NT2/D1 (cell line): ENCODE measurements around the gene CSTB.

Source experiments
- DNase-seq: peaks from one replicate; pipeline ENCODE4 v3.0.0-alpha.2; 2011; ENCODE audit warnings: low read depth, low spot score
- H3K27me3 ChIP-seq: 2 replicates; pipeline ENCODE4 v1.6.0; 2011; ENCODE audit warnings: mild to moderate bottlenecking; ENCODE audit not compliant: insufficient read length, insufficient read depth
- H3K36me3 ChIP-seq: 2 replicates; pipeline ENCODE4 v1.6.1; 2011; ENCODE audit warnings: mild to moderate bottlenecking, low read length, mixed read lengths; ENCODE audit not compliant: insufficient read depth, insufficient read length
- H3K4me1 ChIP-seq: 2 replicates; pipeline ENCODE4 v1.5.1; 2011; ENCODE audit not compliant: insufficient read depth, insufficient read length
- H3K4me3 ChIP-seq: 2 replicates; pipeline ENCODE4 v1.5.1; 2011; ENCODE audit warnings: low read depth; ENCODE audit not compliant: insufficient read length
- H3K9ac ChIP-seq: 2 replicates; pipeline ENCODE4 v1.6.0; 2011; ENCODE audit warnings: low read depth; ENCODE audit not compliant: insufficient read length
- H3K9me3 ChIP-seq: 2 replicates; pipeline ENCODE4 v1.5.1; 2011; ENCODE audit warnings: mild to moderate bottlenecking, low read length; ENCODE audit not compliant: insufficient read depth
- SUZ12 ChIP-seq: IDR thresholded peaks from 2 replicates; pipeline ENCODE4 v1.6.1; 2011; ENCODE audit not compliant: insufficient read length, insufficient read depth; ENCODE audit errors: extremely low read depth
- YY1 ChIP-seq: IDR thresholded peaks from 2 replicates; pipeline ENCODE4 v1.6.1; 2011; ENCODE audit not compliant: insufficient read length, insufficient read depth
- ZNF274 ChIP-seq: IDR thresholded peaks from 2 replicates; pipeline ENCODE4 v1.6.1; 2011; ENCODE audit warnings: mild to moderate bottlenecking, low read depth, low read length

CSTB gene

GRCh38 chr21:43757601-43758000 lies 18.5 kb downstream of the CSTB start:
- no peaks in the 10 kb centered on the region for H3K27me3 ChIP-seq
- peaks cover 9% of the 10 kb centered on the region for H3K4me1 ChIP-seq
- DNase-seq, result no peak
- TF ChIP-seq SUZ12, result no peak
- TF ChIP-seq ZNF274, result no peak
- TF ChIP-seq YY1, result no peak
- peak overlapping the region; percentile 53 for H3K9ac ChIP-seq
- H3K36me3 ChIP-seq, result peaks cover 97% of the 10 kb centered on the region
- H3K4me3 ChIP-seq, result no peak overlapping the region
- no peaks in the 10 kb centered on the region for H3K9me3 ChIP-seq

DNA sequence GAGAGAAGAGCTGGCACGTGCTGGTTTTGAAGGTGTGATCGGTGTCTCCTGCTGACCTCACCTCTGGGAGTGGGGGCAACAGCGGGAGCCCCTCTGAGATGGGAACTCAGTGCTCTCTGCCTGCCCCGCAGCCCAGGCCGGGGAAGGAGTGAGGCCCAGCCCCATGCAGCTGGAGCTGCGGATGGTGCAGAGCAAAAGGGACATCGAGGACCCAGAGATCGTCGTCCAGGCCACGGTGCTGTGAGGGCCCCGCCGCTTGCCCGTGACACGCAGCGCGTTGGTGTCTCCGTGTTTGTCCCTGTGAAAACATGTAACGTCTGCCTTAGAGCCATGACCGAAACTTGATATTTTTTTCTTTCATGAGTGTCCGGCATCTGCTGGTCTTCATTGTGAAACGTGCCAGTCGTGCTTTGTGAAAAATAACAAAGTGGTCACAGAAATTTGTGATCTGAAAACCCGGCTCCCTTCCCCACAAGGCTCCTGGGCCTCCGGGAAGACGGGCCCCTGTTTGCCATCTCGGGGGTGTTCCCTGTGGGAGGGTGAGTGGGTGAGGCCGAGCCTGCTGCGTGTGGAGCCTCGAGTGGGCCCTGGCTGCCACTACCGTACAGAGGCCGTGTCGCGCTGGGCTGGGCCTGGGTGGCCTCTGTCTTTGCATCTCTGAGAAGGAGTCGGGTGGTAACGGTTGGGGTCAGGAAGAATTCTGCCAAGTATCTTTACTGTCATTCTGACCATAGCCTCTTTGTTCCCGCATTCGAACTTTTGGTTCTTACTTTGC lies 20.1 kb downstream of the CSTB start:
- H3K27me3 ChIP-seq, result no peaks in the 10 kb centered on the region
- no peaks in the 10 kb centered on the region for H3K9me3 ChIP-seq
- peaks cover 9% of the 10 kb centered on the region for H3K4me1 ChIP-seq
- no peak overlapping the region for H3K9ac ChIP-seq
- H3K4me3 ChIP-seq, result no peak overlapping the region
- peaks cover 94% of the 10 kb centered on the region for H3K36me3 ChIP-seq
- no peak for DNase-seq
- TF ChIP-seq YY1, result no peak
- no peak for TF ChIP-seq ZNF274
- no peak for TF ChIP-seq SUZ12

- Histone ChIP-seq H3K36me3 (peaks cover 95% of the 10 kb centered on the region), H3K27me3 (no peaks in the 10 kb centered on the region), H3K4me3 (no peak overlapping the region), H3K9me3 (no peaks in the 10 kb centered on the region), H3K9ac (no peak overlapping the region), H3K4me1 (peaks cover 9% of the 10 kb centered on the region)
- TF ChIP-seq YY1 (no peak), SUZ12 (no peak), ZNF274 (no peak)
- no peak for DNase-seq
These were observed 20.9 kb downstream of the CSTB start for GRCh38 chr21:43754948-43755781.

GRCh38 chr21:43753439-43753799 lies 22.7 kb downstream of the CSTB start:
- Histone ChIP-seq H3K27me3 (no peaks in the 10 kb centered on the region), H3K4me1 (peaks cover 10% of the 10 kb centered on the region), H3K36me3 (peaks cover 96% of the 10 kb centered on the region), H3K9me3 (no peaks in the 10 kb centered on the region), H3K4me3 (no peak overlapping the region), H3K9ac (no peak overlapping the region)
- DNase-seq, result no peak
- TF ChIP-seq ZNF274 (no peak), YY1 (no peak), SUZ12 (no peak)

- H3K4me1 ChIP-seq, result peaks cover 10% of the 10 kb centered on the region
- DNase-seq, result no peak
- H3K4me3 ChIP-seq, result no peak overlapping the region
- H3K9ac ChIP-seq, result no peak overlapping the region
- H3K9me3 ChIP-seq, result no peaks in the 10 kb centered on the region
- H3K27me3 ChIP-seq, result no peaks in the 10 kb centered on the region
- TF ChIP-seq YY1 (no peak), SUZ12 (no peak), ZNF274 (no peak)
- peaks cover 96% of the 10 kb centered on the region for H3K36me3 ChIP-seq
These were observed 23.2 kb downstream of the CSTB start for GRCh38 chr21:43752758-43753438.

DNA sequence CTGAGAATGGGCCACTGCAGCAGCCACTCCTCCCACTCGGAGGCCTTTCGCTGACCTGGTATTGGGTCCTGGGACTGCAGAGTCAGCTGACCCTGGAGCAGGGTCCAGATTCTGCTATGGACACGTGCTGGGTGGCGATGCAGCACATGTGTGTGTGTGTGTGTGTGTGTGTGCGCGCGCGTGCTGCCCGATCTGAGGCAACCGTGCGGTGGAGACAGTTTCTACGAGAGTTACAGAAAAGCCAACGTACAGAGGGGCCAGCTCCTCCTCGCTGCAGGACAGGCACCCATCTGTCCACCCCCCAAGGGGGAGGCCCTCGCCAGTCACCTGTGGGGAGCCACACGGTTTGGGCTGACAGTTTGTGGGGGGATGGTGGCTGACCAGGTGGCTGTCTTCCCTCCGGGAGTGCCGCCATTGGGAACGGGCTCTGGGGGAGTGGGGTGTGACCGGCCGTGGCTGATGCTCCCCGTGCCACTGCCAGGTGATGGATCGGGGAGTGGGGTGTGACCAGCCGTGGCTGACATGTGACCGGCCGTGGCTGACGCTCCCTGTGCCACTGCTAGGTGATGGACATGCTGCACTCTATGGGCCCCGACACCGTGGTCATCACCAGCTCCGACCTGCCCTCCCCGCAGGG lies 24.0 kb downstream of the CSTB start:
- no peak overlapping the region for H3K9ac ChIP-seq
- H3K27me3 ChIP-seq, result no peaks in the 10 kb centered on the region
- peaks cover 96% of the 10 kb centered on the region for H3K36me3 ChIP-seq
- H3K4me1 ChIP-seq, result peaks cover 10% of the 10 kb centered on the region
- H3K4me3 ChIP-seq, result no peak overlapping the region
- no peak for TF ChIP-seq ZNF274
- TF ChIP-seq SUZ12, result no peak
- TF ChIP-seq YY1, result no peak
- H3K9me3 ChIP-seq, result no peaks in the 10 kb centered on the region
- DNase-seq, result no peak
